Left lung (tissue), 10 donors: Measurements from ENCODE around the gene SLC25A19. TPM values are rescaled to one million over a fixed set of nuclear protein-coding genes. Genes with fewer than 3 reads are reported as not detected.

ENCODE experiments used
- ATAC-seq: fragments of 200-7000 bp; cut with Tn5 transposase; one replicate; pipeline ENCODE4 v1.9.1; 2020; ENCODE audit warnings: moderate library complexity
- DNase-seq, 4 donors: peaks; one replicate each; pipeline ENCODE4 v3.0.0-alpha.2; 2013 to 2020
- H3K27ac ChIP-seq, 2 donors: fragments of 200-600 bp; sonication (generic) in 1 of 2; one replicate each; pipeline versions ENCODE4 v1.5.0 to v1.8.0; 2020 to 2021
- H3K27me3 ChIP-seq, 2 donors: fragments of 200-600 bp; sonication (generic) in 1 of 2; one replicate each; pipeline versions ENCODE4 v1.5.0 to v1.8.0; 2020 to 2021
- H3K36me3 ChIP-seq, 2 donors: fragments of 200-600 bp; sonication (generic) in 1 of 2; one replicate each; pipeline versions ENCODE4 v1.5.0 to v1.8.0; 2020 to 2021
- H3K4me1 ChIP-seq, 2 donors: fragments of 200-600 bp; one replicate each; pipeline ENCODE4 v1.8.0; 2021
- H3K4me3 ChIP-seq, 2 donors: fragments of 200-600 bp; sonication (generic) in 1 of 2; one replicate each; pipeline versions ENCODE4 v1.5.0 to v1.8.0; 2020 to 2021; ENCODE audit warnings: mild to moderate bottlenecking in 1 of 2
- H3K9me3 ChIP-seq, 2 donors: fragments of 200-600 bp; sonication (generic) in 1 of 2; one replicate each; pipeline versions ENCODE4 v1.5.0 to v1.8.0; 2020 to 2021
- CTCF ChIP-seq, 2 donors: fragments of 200-600 bp; sonication (generic) in 1 of 2; IDR thresholded peaks; one replicate each; pipeline versions ENCODE4 v1.5.0 to v1.8.0; 2021; ENCODE audit warnings: antibody characterized with exemption in 2 of 2
- intact Hi-C, 2 donors: fragments of 100-400 bp; cut with DNase I; formaldehyde crosslinking; loops; one replicate each; pipeline versions ENCODE4 v1.11.2 to v1.14.2; 2022
- polyA plus RNA-seq, 6 donors: library from polyadenylated mRNA; unstranded; fragments of 120-200 nt; gene quantifications; one replicate each; pipeline ENCODE4 v1.2.1, GENCODE V29; 2013; ENCODE audit not compliant: insufficient read length in 6 of 6
- total RNA-seq, 2 donors: library from RNA; stranded (reverse); fragmentation: NEBNext Ultra II Directional; extraction: Animal tissue kit (Norgen Biotek cat#: 25700); gene quantifications; one replicate each; pipeline ENCODE4 v1.2.1, GENCODE V29; 2021
- donor health status: DM: no; HTN: yes; CAD: no.
- donor health status: DM: no; HTN: no; CAD: no.

Gene SLC25A19
- total and polyA plus RNA-seq, 8 donors: 5.9 to 29.7 (median 7.4) TPM

GRCh38 chr17:75231741-75232464 lies 57.3 kb downstream of the SLC25A19 start:
- Histone ChIP-seq H3K9me3 (no peaks in the 10 kb centered on the region), H3K36me3 (peaks cover 4 to 81% of the 10 kb centered on the region in 2 donors), H3K4me1 (peaks cover 0 to 25% of the 10 kb centered on the region in 2 donors), H3K27me3 (no peaks in the 10 kb centered on the region), H3K27ac (no peak overlapping the region), H3K4me3 (no peak overlapping the region)
- no peak for DNase-seq
- intact Hi-C loops: no loop called here
- no peak for ATAC-seq
- no peak for TF ChIP-seq CTCF (IDR thresholded peaks at IDR 0.05)

- H3K4me3 ChIP-seq: no peak overlapping the region
- peaks cover 0 to 25% of the 10 kb centered on the region in 2 donors for H3K4me1 ChIP-seq
- no peak overlapping the region for H3K27ac ChIP-seq
- TF ChIP-seq CTCF (IDR thresholded peaks at IDR 0.05): no peak
- H3K36me3 ChIP-seq: peaks cover 4 to 81% of the 10 kb centered on the region in 2 donors
- no peaks in the 10 kb centered on the region for H3K9me3 ChIP-seq
- ATAC-seq (no peak), DNase-seq (no peak)
- intact Hi-C loops: no loop called here
- H3K27me3 ChIP-seq: no peaks in the 10 kb centered on the region
These were observed 58.2 kb downstream of the SLC25A19 start for GRCh38 chr17:75231071-75231470.

- intact Hi-C loops: no loop called here
- DNase-seq (peak in 1 of 4 donors; percentile 57), ATAC-seq (peak; percentile 53)
- no peak overlapping the region for H3K4me3 ChIP-seq
- H3K9me3 ChIP-seq: no peaks in the 10 kb centered on the region
- H3K4me1 ChIP-seq: peaks cover 0 to 25% of the 10 kb centered on the region in 2 donors
- H3K27me3 ChIP-seq: no peaks in the 10 kb centered on the region
- peaks cover 4 to 81% of the 10 kb centered on the region in 2 donors for H3K36me3 ChIP-seq
- TF ChIP-seq CTCF (IDR thresholded peaks at IDR 0.05): no peak
- H3K27ac ChIP-seq: peak overlapping the region in 1 of 2 donors; percentile 90
These were observed 60.4 kb downstream of the SLC25A19 start for GRCh38 chr17:75228847-75229246.

GRCh38 chr17:75228305-75228704 lies 60.9 kb downstream of the SLC25A19 start:
- Histone ChIP-seq H3K4me3 (no peak overlapping the region), H3K36me3 (peaks cover 4 to 80% of the 10 kb centered on the region in 2 donors), H3K9me3 (no peaks in the 10 kb centered on the region), H3K4me1 (peaks cover 0 to 25% of the 10 kb centered on the region in 2 donors), H3K27ac (peak overlapping the region in 1 of 2 donors; percentile 90), H3K27me3 (no peaks in the 10 kb centered on the region)
- ATAC-seq (peak; percentile 68), DNase-seq (peak in 1 of 4 donors; percentile 68)
- TF ChIP-seq CTCF (IDR thresholded peaks at IDR 0.05): no peak
- intact Hi-C loops: no loop called here

GRCh38 chr17:75227729-75228128 lies 61.5 kb downstream of the SLC25A19 start:
- Histone ChIP-seq H3K36me3 (peaks cover 4 to 80% of the 10 kb centered on the region in 2 donors), H3K27ac (peak overlapping the region in 1 of 2 donors; percentile 90), H3K4me3 (no peak overlapping the region), H3K9me3 (no peaks in the 10 kb centered on the region), H3K4me1 (peaks cover 0 to 25% of the 10 kb centered on the region in 2 donors), H3K27me3 (no peaks in the 10 kb centered on the region)
- intact Hi-C loops: no loop called here
- ATAC-seq: no peak
- no peak for TF ChIP-seq CTCF (IDR thresholded peaks at IDR 0.05)
- no peak for DNase-seq
